Hematopoietic multipotent progenitor cell treated with erythropoietin and hydrocortisone succinate and interleukin-3 and kit ligand, for 17 days (in vitro differentiated cells): ENCODE data around the gene BRMS1.

ENCODE experiments used
- DNase-seq: peaks from one replicate; pipeline ENCODE4 v3.0.0-alpha.2; 2015; ENCODE audit warnings: low spot score

The BRMS1 gene

GRCh38 chr11:66309475-66309874, 35.4 kb downstream of the BRMS1 start:
- no peak for DNase-seq

- no peak for DNase-seq
Measured at GRCh38 chr11:66302656-66303055, 42.2 kb downstream of the BRMS1 start.

- no peak for DNase-seq
Measured at GRCh38 chr11:66299186-66299585, 45.7 kb downstream of the BRMS1 start.

GRCh38 chr11:66297610-66298009, 47.3 kb downstream of the BRMS1 start:
- DNase-seq, result no peak

GRCh38 chr11:66294626-66295620, 50.0 kb downstream of the BRMS1 start:
- DNase-seq, result no peak

GRCh38 chr11:66293777-66294625, 50.9 kb downstream of the BRMS1 start:
- DNase-seq, result no peak

GRCh38 chr11:66293352-66293751, 51.6 kb downstream of the BRMS1 start:
- no peak for DNase-seq

GRCh38 chr11:66292543-66293332, 52.2 kb downstream of the BRMS1 start:
- DNase-seq, result no peak

- no peak for DNase-seq
Measured at GRCh38 chr11:66291706-66292542, 53.0 kb downstream of the BRMS1 start, which contains the start of gene TMEM151A. Gene TMEM151A (plus strand): TSS chr11:66291894. CDS start chr11:66292014, 120 bp downstream.

- no peak for DNase-seq
Measured at GRCh38 chr11:66291303-66291705, 53.6 kb downstream of the BRMS1 start.

GRCh38 chr11:66290330-66290621, 54.6 kb downstream of the BRMS1 start:
- DNase-seq, result no peak

- DNase-seq, result no peak
Measured at GRCh38 chr11:66289548-66290329, 55.2 kb downstream of the BRMS1 start.

- DNase-seq, result peak; percentile 99
Measured at GRCh38 chr11:66288671-66289547, 56.0 kb downstream of the BRMS1 start, which contains the start of gene YIF1A. Gene YIF1A (minus strand): TSS chr11:66289143. CDS start chr11:66288985, 158 bp downstream.

- DNase-seq, result no peak
Measured at GRCh38 chr11:66287889-66288670, 56.8 kb downstream of the BRMS1 start.
